ENCODE data around the gene EDDM13. TPM values are rescaled to one million over a fixed set of nuclear protein-coding genes. Genes with fewer than 3 reads are reported as not detected.

EDDM13 gene
- total and polyA plus RNA-seq, 3 donors from 2014 or later: 0.79 to 1.8 TPM; not detected in 1

DNA sequence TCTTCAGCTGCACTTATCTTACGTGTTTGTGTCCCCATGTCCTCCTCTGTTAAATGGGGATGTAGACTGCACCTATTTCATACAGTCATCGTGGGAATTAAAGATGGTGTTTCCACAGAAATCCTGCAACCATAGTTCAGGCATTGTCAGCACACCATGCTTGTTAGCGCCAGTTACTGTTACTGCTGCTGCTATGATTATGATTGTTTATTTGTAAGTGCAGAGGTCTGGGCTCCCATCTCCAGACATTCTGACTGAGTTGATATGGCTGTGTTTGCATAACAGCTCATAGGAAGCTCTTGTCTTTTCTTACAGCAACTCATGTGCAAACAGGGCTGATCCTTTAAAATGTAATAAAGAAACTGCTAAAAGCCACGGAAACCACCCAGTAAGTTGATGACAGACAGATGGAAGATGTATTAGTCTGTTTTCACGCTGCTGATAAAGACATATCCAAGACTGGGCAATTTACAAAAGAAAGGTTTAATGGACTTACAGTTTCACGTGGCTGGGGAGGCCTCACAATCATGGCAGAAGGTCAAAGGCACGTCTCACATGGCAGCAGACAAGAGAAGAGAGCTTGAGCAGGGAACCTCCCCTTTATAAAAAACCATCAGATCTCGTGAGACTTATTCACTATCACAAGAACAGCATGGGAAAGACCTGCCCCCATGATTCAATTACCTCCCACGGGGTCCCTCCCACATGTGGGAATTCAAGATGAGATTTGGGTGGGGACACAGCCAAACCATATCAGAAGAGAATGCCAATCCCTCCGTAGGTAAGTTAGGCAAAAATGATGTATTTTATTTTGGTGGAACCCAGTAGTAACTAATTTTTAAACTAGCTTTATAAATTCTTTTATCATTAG is 40.5 kb downstream of the EDDM13 start:
- intact Hi-C loops (cut with DNase I; ENCODE audit: low total_unique reads): no loop called here
- H3K27ac ChIP-seq: peak overlapping the region in 1 of 2 donors; percentile 98

DNA sequence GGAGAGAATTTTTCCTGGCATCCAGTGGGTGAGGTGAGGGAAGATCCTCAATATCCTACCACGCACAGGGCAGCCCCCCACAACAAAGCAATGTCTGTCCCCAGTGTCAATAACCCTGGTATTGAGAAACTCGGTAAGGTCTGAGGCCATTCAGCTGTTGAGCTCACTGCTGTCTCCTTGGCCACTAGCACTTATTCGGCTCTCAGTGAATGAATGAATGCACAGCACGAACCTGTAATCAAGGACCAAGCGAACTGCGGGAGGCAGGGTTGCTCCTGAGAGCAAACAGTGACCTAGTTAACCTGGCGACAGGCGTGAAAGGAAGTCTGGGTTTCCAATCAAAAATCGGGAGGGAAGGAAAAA is 41.5 kb downstream of the EDDM13 start:
- intact Hi-C loops (cut with DNase I; ENCODE audit: low total_unique reads): no loop called here
- Histone ChIP-seq H3K27ac (peak overlapping the region; percentile 96 to 98), H3K36me3 (ENCODE audit: low read depth, missing control alignments) (no peaks in the 10 kb centered on the region), H3K4me3 (peak overlapping the region; percentile 71 to 81), H3K27me3 (no peaks in the 10 kb centered on the region), H3K4me1 (peaks cover 14% of the 10 kb centered on the region), H3K9me3 (no peaks in the 10 kb centered on the region)
- DNase-seq: no peak
- TF ChIP-seq, protein P1, sequence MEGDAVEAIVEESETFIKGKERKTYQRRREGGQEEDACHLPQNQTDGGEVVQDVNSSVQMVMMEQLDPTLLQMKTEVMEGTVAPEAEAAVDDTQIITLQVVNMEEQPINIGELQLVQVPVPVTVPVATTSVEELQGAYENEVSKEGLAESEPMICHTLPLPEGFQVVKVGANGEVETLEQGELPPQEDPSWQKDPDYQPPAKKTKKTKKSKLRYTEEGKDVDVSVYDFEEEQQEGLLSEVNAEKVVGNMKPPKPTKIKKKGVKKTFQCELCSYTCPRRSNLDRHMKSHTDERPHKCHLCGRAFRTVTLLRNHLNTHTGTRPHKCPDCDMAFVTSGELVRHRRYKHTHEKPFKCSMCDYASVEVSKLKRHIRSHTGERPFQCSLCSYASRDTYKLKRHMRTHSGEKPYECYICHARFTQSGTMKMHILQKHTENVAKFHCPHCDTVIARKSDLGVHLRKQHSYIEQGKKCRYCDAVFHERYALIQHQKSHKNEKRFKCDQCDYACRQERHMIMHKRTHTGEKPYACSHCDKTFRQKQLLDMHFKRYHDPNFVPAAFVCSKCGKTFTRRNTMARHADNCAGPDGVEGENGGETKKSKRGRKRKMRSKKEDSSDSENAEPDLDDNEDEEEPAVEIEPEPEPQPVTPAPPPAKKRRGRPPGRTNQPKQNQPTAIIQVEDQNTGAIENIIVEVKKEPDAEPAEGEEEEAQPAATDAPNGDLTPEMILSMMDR (IDR thresholded peaks at IDR 0.05): no peak
- TF ChIP-seq POLR2A (IDR thresholded peaks at IDR 0.05): no peak
- 1 to 5% methylated on average over 9 of the region's 9 CpGs for WGBS, 2 donors

More for the DNA sequence above, 40.5 kb downstream of the EDDM13 start:
- no peak overlapping the region for H3K4me3 ChIP-seq
- H3K27me3 ChIP-seq: no peaks in the 10 kb centered on the region
- no peaks in the 10 kb centered on the region for H3K36me3 ChIP-seq (ENCODE audit: low read depth, missing control alignments)
- DNase-seq: no peak
- peaks cover 14% of the 10 kb centered on the region for H3K4me1 ChIP-seq
- H3K9me3 ChIP-seq: no peaks in the 10 kb centered on the region
- no peak for TF ChIP-seq POLR2A (IDR thresholded peaks at IDR 0.05)
- TF ChIP-seq, protein P1 (IDR thresholded peaks at IDR 0.05): no peak
- 68 to 76% methylated on average over 10 of the region's 10 CpGs for WGBS, 2 donors

DNA sequence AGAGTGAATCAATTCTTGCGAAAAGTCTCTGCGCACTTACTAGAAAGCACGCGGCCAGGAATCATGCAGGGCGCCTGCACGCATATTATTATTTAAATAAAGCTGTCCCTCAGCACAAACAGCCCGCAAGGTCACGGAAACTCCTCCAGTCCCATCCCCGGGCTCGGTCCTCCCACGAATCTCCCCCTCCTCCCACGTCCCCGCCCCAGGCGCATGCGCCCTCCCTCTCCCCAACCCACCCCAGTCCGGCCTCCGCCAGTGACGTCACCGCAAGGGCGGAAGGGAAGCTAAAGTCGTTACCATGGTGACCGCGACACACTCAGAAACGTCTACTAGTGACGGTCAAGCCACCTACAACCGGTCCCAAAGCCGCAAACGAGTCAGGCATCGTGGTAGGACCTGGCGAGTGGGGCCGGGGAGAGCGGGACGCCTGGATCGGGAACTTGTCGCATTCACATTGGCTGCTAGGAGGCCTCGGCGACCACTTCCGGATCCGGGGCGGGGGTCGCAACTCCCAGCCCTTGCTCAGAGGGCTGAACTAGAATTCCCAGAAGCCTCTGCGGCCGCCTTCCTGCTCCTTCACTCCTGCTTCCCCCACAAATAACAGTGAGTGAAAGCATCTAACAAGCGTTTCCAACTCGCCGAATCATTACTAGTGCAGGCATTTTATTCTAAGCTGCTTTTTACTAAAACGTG is 42.0 kb downstream of the EDDM13 start, which contains the start of gene ZSCAN5A:
TSS of gene ZSCAN5A (minus strand) at position 459 of the 696 bp plus-strand sequence. CDS start 89,793 bp downstream, outside the sequence.
- DNase-seq: peak; percentile 98
- Histone ChIP-seq H3K27ac (peak within 1 kb of the TSS; percentile 96 to 98), H3K27me3 (no peaks in the 10 kb centered on the region), H3K36me3 (ENCODE audit: low read depth, missing control alignments) (no peaks in the 10 kb centered on the region), H3K4me1 (peaks cover 14% of the 10 kb centered on the region), H3K4me3 (peak within 1 kb of the TSS; percentile 71 to 81), H3K9me3 (no peaks in the 10 kb centered on the region)
- intact Hi-C loops (cut with DNase I; ENCODE audit: low total_unique reads): no loop called here
- WGBS, 2 donors: 0 to 1% methylated on average over 36 to 47 of the region's 47 CpGs
- TF ChIP-seq POLR2A (IDR thresholded peaks at IDR 0.05): no peak

DNA sequence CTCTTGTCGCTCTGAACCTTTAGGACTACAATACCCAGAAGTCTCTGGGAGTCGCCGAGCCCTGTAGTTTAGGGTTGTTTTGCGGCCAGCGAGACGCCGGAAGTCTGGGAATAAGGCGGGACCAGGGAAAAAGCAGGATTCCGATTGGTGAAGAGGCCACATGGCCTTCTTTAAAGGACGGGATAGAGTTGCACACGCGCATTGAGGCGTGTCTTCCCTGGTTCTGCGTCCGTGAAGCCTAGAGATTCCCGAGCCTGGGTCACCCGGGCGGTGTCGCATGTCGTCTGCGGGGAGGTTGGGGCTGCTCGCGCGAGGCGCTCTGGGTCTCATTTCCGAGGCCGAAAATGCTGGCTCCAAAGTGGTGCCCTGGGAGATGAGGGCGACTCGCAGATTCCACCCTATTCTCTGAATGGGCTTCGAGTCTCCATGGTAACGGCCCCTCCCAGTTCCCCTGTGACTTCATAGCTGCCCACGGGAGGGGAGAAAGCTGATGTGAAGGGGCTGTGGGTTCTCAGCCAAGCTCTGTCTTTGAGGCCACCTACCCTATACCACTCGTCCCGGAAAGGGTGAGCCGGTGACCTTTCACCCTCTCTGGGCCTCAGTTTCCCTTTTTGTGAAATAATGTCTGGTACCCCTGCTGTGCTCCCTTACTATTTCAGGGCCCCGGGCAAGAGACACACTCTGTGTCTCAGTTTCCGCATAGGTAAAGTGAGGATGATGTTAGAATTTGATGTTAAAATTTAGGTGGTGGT is 42.7 kb downstream of the EDDM13 start:
- Histone ChIP-seq H3K9me3 (no peaks in the 10 kb centered on the region), H3K4me1 (peaks cover 14% of the 10 kb centered on the region), H3K4me3 (peak overlapping the region; percentile 71 to 81), H3K27me3 (no peaks in the 10 kb centered on the region), H3K36me3 (ENCODE audit: low read depth, missing control alignments) (no peaks in the 10 kb centered on the region), H3K27ac (peak overlapping the region; percentile 96 to 98)
- 2 to 3% methylated on average over 17 to 37 of the region's 37 CpGs for WGBS, 2 donors
- intact Hi-C loops (cut with DNase I; ENCODE audit: low total_unique reads): no loop called here
- TF ChIP-seq POLR2A (IDR thresholded peaks at IDR 0.05): no peak
- TF ChIP-seq, protein P1 (IDR thresholded peaks at IDR 0.05): no peak
- DNase-seq: peak; percentile 98

Measured in testis (tissue), 3 donors.